DMS79 treated with DMSO at 0.1 percent for 48 hours (cell line): ENCODE data around the gene MTHFSD.
"Not testable (repeated sequence)": the region's sequence is repeated elsewhere in the genome, so short reads cannot be mapped to it uniquely, and the experiment has no call there.

Experiments
- DNase-seq: peaks from one replicate; lab custom pipeline; 2025; lab: John Stamatoyannopoulos, UW

MTHFSD gene

GRCh38 chr16:86554917-86555703, at the start of gene MTHFSD:
Gene MTHFSD (minus strand): TSS chr16:86555235. CDS start chr16:86555184, 51 bp downstream.
- DNase-seq: peak; percentile 49

- DNase-seq: no peak
These were observed 49.6 kb upstream of the MTHFSD start for GRCh38 chr16:86604436-86605193.

- no peak for DNase-seq
These were observed 47.5 kb upstream of the MTHFSD start for GRCh38 chr16:86602521-86602920.

GRCh38 chr16:86601356-86601755, 46.3 kb upstream of the MTHFSD start:
- no peak for DNase-seq

GRCh38 chr16:86598607-86599565, 43.9 kb upstream of the MTHFSD start:
- no peak for DNase-seq

- no peak for DNase-seq
These were observed 43.0 kb upstream of the MTHFSD start for GRCh38 chr16:86597880-86598606.

GRCh38 chr16:86597126-86597879, 42.3 kb upstream of the MTHFSD start:
- no peak for DNase-seq

- no peak for DNase-seq
These were observed 41.1 kb upstream of the MTHFSD start for GRCh38 chr16:86595983-86596605.

- DNase-seq: no peak
These were observed 39.7 kb upstream of the MTHFSD start for GRCh38 chr16:86594721-86595120.

GRCh38 chr16:86593913-86594620, 39.0 kb upstream of the MTHFSD start:
- DNase-seq: no peak

- DNase-seq: no peak
These were observed 36.2 kb upstream of the MTHFSD start for GRCh38 chr16:86591270-86591669.

- no peak for DNase-seq
These were observed 35.6 kb upstream of the MTHFSD start for GRCh38 chr16:86590501-86591144.

GRCh38 chr16:86587955-86588354, 32.9 kb upstream of the MTHFSD start:
- not testable (repeated sequence) for DNase-seq

- no peak for DNase-seq
These were observed 32.5 kb upstream of the MTHFSD start for GRCh38 chr16:86587487-86587886.

GRCh38 chr16:86585821-86586611, 31.0 kb upstream of the MTHFSD start:
- no peak for DNase-seq

- DNase-seq: no peak
These were observed 30.0 kb upstream of the MTHFSD start for GRCh38 chr16:86584726-86585721.
